Chondrocyte (in vitro differentiated cells): Measurements from ENCODE around the gene FGF5. TPM values are rescaled to one million over a fixed set of nuclear protein-coding genes. Genes with fewer than 3 reads are reported as not detected.

ENCODE experiments used
- DNase-seq: peaks from one replicate; pipeline ENCODE4 v3.0.0; 2021; ENCODE audit warnings: mixed read lengths, low spot score
- H3K27ac Mint-ChIP-seq: one replicate; pipeline ENCODE4 v1.8.0; 2021; ENCODE audit warnings: mild to moderate bottlenecking, moderate library complexity, mixed read lengths; ENCODE audit not compliant: unreplicated experiment
- H3K27me3 Mint-ChIP-seq: 2 replicates; pipeline ENCODE4 v1.8.0; 2021; ENCODE audit warnings: low read depth, mixed read lengths
- H3K36me3 Mint-ChIP-seq: 2 replicates; pipeline ENCODE4 v1.8.0; 2021; ENCODE audit warnings: low read depth, mixed read lengths
- H3K4me1 Mint-ChIP-seq: 2 replicates; pipeline ENCODE4 v1.8.0; 2021; ENCODE audit warnings: low read depth, mild to moderate bottlenecking, mixed read lengths
- H3K4me3 Mint-ChIP-seq: one replicate; pipeline ENCODE4 v1.8.0; 2021; ENCODE audit warnings: mild to moderate bottlenecking, moderate library complexity, mixed read lengths; ENCODE audit not compliant: unreplicated experiment
- H3K9me3 Mint-ChIP-seq: 2 replicates; pipeline ENCODE4 v1.8.0; 2021; ENCODE audit warnings: low read depth, mixed read lengths
- total RNA-seq: library from RNA; stranded (reverse); gene quantifications from 3 replicates; pipeline ENCODE4 v1.2.1, GENCODE V29; 2021
- TF ChIP-seq, protein P1 (sequence below): fragments of 200-600 bp; sonication (generic); IDR thresholded peaks from 2 replicates; pipeline ENCODE4 v1.5.0; 2021; ENCODE audit warnings: antibody characterized with exemption, mild to moderate bottlenecking, moderate library complexity

Gene FGF5
- total RNA-seq, 1 donor from 2014 or later, result 4.5 TPM

DNA sequence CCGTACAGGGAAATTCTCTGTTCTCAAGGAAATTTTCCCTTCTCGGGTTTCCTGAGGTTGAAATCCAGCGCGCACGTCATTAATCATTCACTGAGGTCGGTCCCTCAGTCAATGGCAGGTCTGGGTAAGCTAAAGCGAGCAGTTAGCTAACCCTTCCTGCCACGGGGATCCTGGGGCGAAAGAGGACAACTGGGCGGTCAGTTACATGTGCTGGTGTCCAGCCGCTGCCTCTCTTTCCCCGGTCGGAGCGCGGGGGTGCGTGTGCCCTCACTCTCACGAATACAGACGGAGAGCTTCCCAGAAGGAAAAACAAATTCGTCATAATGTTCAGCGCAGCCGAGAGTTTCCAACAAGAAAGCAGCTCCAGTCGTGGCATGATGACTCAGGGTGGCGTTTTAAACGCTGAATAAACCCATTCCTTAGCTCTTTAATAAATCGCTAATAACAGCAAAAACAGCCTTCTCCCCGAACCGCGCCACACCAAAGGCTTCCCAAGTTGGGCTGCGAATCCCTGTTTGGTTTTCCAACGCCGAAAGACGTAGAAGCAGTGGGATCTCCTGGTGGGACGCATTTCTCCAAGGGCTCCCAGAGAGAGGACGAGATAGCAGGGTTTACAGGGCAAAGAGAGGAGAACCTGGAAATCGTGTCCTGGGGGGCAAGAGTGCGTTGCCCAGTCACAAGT is 752 bp upstream of the FGF5 start:
- Mint-ChIP-seq H3K36me3 (peaks cover 1% of the 10 kb centered on the region), H3K9me3 (no peaks in the 10 kb centered on the region), H3K4me1 (peaks cover 37% of the 10 kb centered on the region), H3K27ac (peak overlapping the region; percentile 91), H3K4me3 (peak overlapping the region; percentile 91), H3K27me3 (peaks cover 31% of the 10 kb centered on the region)
- peak; percentile 59 for DNase-seq
- TF ChIP-seq, protein P1, sequence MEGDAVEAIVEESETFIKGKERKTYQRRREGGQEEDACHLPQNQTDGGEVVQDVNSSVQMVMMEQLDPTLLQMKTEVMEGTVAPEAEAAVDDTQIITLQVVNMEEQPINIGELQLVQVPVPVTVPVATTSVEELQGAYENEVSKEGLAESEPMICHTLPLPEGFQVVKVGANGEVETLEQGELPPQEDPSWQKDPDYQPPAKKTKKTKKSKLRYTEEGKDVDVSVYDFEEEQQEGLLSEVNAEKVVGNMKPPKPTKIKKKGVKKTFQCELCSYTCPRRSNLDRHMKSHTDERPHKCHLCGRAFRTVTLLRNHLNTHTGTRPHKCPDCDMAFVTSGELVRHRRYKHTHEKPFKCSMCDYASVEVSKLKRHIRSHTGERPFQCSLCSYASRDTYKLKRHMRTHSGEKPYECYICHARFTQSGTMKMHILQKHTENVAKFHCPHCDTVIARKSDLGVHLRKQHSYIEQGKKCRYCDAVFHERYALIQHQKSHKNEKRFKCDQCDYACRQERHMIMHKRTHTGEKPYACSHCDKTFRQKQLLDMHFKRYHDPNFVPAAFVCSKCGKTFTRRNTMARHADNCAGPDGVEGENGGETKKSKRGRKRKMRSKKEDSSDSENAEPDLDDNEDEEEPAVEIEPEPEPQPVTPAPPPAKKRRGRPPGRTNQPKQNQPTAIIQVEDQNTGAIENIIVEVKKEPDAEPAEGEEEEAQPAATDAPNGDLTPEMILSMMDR, result no peak

GRCh38 chr4:80266902-80267380 is 477 bp downstream of the FGF5 start:
- peaks cover 31% of the 10 kb centered on the region for H3K27me3 Mint-ChIP-seq
- TF ChIP-seq, protein P1, result no peak
- H3K4me3 Mint-ChIP-seq, result peak overlapping the region; percentile 91
- peak overlapping the region; percentile 91 for H3K27ac Mint-ChIP-seq
- H3K9me3 Mint-ChIP-seq, result no peaks in the 10 kb centered on the region
- peaks cover 37% of the 10 kb centered on the region for H3K4me1 Mint-ChIP-seq
- H3K36me3 Mint-ChIP-seq, result peaks cover 1% of the 10 kb centered on the region
- DNase-seq, result peak; percentile 84

- DNase-seq, result peak; percentile 77
- Mint-ChIP-seq H3K27ac (peak overlapping the region; percentile 3), H3K4me3 (peak overlapping the region; percentile 68), H3K4me1 (peaks cover 37% of the 10 kb centered on the region), H3K27me3 (peaks cover 28% of the 10 kb centered on the region), H3K36me3 (peaks cover 1% of the 10 kb centered on the region), H3K9me3 (no peaks in the 10 kb centered on the region)
- TF ChIP-seq, protein P1, result no peak
Measured at GRCh38 chr4:80268081-80268823, 1.8 kb downstream of the FGF5 start.

DNA sequence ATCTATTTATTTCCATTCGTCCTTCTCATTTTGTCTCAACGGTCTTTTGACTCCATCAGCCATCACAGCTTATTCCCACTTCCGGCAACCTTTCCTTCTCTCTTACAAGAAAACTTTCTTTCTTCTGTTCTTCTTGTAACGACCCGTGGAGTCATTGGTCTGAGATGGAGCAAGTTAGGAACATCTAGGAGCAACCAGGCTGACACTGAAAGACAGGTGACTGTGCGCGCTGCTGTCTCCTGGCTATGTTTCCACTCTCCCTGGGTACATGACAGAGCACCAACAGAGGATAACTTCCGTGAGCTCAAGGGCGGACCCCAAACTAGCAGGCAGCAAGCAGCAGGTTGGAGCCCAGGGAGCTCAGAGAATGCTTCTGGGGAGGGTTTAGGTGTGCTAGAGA is 2.5 kb downstream of the FGF5 start:
- TF ChIP-seq, protein P1, result no peak
- peaks cover 25% of the 10 kb centered on the region for H3K27me3 Mint-ChIP-seq
- peaks cover 33% of the 10 kb centered on the region for H3K4me1 Mint-ChIP-seq
- peak overlapping the region; percentile 68 for H3K4me3 Mint-ChIP-seq
- H3K27ac Mint-ChIP-seq, result no peak overlapping the region
- peak; percentile 21 for DNase-seq
- H3K36me3 Mint-ChIP-seq, result peaks cover 1% of the 10 kb centered on the region
- no peaks in the 10 kb centered on the region for H3K9me3 Mint-ChIP-seq

- H3K4me1 Mint-ChIP-seq, result peaks cover 27% of the 10 kb centered on the region
- no peak for DNase-seq
- no peaks in the 10 kb centered on the region for H3K9me3 Mint-ChIP-seq
- peaks cover 14% of the 10 kb centered on the region for H3K27me3 Mint-ChIP-seq
- peaks cover 1% of the 10 kb centered on the region for H3K36me3 Mint-ChIP-seq
- no peak overlapping the region for H3K4me3 Mint-ChIP-seq
- TF ChIP-seq, protein P1, result no peak
- H3K27ac Mint-ChIP-seq, result no peak overlapping the region
Measured at GRCh38 chr4:80270321-80270720, 3.9 kb downstream of the FGF5 start.
